Measurements from ENCODE around the gene SYS1.

- TF ChIP-seq EZH2phosphoT487 (IDR thresholded peaks at IDR 0.05; ENCODE audit: borderline replicate concordance, low read depth) (no peak), RXRA (IDR thresholded peaks at IDR 0.05; ENCODE audit: borderline replicate concordance, low read depth) (no peak), CTCF (IDR thresholded peaks at IDR 0.05) (no peak), POLR2AphosphoS5 (IDR thresholded peaks at IDR 0.05; ENCODE audit: low read depth, low read length) (no peak), JUND (IDR thresholded peaks at IDR 0.05) (no peak), NRF1 (IDR thresholded peaks at IDR 0.05; ENCODE audit: low read depth, low read length) (no peak), MXI1 (IDR thresholded peaks at IDR 0.05; ENCODE audit: low read depth, low read length) (no peak)
These were observed 3.7 kb downstream of the SYS1 start for GRCh38 chr20:45366631-45367030.
